GM19025 (cell line): ENCODE data around the gene PPP1R1B.

Experiments used
- ATAC-seq: cut with Tn5 transposase; IDR thresholded peaks from one replicate; pipeline ENCODE4 v1.9.1; 2021; ENCODE audit warnings: mild to moderate bottlenecking, low read depth, moderate library complexity; ENCODE audit not compliant: unreplicated experiment

The PPP1R1B gene

DNA sequence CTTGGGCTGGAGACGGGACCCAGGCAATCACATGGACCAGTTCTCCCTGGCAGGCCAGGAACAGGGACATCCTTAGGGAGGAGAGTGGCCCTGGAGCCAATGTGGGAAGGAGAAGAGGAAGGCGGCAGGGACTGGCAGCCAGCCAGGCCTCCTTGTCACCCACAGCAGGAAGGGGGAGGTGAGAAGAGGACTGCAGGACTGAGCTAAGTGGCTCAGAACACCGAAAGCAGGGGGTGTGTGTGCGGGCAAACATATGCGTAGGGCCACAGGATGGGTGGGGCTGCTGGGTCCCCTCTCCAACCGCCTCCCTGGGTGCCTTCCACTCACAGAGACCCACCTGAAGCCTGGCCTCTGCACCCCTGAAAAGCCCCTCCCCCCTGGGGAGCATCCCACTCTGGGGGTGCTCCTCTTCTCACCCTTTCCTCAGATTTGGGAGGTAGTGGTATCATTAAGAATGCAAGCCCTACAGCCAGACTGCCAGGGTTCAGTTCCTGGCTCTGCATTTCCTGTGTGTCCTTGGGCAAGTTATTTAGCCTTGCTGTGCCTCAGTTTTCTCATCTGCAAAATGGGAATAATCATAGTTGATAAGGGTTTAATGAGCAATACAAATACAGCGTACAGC is 49.6 kb downstream of the PPP1R1B start:
- no peak for ATAC-seq

DNA sequence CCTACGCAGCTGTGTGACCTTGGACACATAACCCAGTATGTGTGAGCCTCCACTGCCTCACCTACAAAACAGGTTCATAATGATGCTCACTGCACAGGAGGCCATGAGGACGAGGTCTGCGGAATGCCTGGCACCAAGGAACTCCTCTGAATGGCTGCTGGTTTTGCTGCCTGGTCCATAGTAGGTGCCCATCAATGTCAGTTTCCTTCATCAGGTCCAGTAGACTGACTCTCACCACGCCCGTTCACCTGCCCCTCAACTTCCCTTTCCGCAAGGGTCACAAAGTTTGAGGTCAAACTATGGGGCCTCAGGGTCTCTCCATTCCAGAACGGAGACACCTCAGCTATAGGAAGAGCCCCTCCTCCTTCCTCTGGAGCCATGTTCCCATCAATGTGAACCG is 50.3 kb downstream of the PPP1R1B start:
- ATAC-seq: no peak

DNA sequence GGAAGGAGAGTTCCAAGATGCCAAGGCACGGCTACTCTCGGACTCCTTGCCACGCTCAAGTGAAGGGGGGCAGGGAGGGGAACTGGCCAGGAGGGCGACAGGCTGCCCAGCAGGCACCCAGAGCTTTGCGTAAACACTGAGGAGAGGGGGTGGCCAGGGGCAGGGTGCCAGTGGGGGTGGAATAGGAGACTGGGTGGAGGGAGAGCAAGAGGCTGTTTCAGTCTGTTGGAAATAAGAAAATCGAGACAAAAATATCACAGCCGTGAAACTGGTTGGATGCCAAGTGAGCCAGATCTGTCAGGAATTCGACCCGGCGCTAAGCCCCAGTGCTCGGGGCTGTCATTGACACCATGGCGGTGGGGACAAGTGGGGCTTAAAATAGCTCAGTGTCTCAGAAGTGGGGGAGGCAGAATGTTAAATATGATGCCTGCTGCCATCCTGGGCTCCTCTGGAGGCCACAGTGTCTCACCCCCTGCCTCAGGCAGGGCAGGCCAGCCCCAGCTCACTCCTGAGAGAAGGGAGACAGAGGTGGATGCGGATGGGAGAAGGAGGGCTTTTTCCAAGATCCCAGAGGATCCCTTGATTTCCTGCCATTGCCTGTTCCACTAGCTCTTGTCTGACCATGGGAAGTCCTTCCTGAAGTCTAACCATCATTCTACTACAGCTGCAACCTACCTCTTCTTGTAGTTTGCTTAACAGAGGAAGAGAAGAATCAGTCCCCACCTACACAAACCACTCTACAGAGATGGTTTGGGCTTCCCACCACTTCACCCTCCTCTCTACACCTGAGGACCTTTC is 51.0 kb downstream of the PPP1R1B start:
- no peak for ATAC-seq

DNA sequence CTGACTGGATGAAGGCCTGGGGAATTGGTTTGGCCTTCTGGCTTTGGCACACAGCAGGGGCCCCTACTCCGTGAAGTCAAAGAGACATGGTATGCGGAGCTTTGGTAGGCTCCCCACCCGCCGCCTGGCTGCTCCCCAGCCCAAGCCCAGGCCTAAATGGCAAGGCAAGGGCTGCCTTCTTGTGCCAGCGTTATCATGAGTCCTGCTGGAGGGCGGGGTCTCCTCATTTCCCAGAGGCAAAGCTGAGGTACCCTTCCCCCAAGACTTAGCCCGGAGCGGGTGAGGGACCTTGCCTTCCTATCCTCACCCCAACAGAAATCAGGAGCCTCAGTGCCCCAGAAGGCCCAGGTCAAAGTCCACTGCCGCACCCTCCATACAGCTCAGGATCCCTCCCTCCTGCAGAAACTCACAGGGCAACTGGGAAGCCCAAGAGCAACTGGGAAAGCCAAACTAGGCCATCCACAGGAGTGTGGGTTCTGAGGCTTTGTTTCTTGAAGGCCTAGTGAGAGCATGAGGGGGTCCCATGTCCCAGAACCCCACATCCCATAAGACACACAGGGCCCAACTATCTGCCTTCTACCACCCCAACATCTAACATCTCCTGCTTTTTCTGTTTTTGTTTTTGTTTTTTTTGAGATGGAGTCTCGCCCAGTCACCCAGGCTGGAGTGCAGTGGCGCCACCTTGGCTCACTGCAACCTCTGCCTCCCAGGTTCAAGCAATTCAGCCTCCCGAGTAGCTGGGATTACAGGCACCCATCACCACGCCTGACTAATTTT is 51.8 kb downstream of the PPP1R1B start:
- ATAC-seq: no peak

DNA sequence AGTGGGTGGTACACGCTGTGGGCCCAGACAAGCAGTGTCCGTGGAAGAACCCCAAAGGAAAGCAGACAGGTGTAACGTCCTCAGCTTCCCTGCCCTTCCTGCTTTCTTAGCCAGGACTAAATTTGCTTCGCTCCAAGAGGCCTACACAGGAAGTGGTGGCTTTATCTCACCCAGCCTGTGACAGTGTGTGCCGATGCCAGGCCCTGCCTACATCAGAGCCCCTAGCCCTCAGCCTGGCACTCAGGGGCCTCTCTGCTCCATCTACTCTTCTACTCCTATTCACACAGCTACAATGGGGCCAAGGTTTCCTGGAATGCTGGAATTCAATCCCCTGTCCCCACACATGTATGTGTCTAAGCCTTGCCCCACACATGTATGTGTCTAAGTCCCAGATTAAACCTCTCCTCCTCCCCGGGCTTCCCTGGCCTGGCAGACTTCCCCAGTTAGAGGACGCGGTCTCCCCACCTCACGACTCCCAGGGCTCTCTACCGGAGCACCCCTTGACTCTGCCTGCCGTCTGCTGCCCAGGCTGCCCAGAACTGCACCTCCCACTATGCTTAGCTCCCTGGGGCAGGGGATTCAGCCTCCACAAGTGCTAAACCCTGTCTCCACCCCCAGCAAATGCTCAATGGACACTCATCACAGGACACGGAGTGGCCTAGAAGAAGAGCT is 52.9 kb downstream of the PPP1R1B start:
- ATAC-seq: no peak

DNA sequence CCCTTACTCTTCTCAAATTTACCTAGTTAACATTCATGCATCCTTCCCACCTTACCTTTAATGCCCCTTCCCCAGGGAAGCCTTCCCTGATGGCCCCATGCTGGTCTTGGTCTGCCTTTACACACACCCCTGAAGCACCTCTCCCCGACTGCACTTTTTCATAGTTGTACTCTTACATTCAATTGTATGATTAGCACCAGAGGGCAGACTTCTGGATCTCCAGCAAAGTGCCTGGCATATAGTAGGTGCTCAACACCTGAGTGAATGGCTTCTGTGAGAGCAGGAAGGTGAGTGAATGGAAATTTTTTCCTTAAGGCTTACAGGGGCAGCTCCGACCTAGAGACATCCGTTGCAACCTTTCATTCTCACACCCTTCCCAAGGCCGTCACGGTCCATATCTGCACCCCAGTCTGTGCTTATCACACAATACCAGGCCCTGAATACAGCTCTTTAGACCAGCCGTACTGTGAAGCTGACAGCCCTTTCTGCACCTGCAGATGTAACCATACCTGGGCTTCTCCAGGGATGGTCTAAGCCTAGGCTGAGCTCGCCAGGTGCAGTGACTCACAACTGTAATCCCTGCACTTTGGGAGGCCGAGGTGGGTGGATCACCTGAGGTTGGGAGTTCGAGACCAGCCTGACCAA is 56.7 kb downstream of the PPP1R1B start:
- no peak for ATAC-seq

DNA sequence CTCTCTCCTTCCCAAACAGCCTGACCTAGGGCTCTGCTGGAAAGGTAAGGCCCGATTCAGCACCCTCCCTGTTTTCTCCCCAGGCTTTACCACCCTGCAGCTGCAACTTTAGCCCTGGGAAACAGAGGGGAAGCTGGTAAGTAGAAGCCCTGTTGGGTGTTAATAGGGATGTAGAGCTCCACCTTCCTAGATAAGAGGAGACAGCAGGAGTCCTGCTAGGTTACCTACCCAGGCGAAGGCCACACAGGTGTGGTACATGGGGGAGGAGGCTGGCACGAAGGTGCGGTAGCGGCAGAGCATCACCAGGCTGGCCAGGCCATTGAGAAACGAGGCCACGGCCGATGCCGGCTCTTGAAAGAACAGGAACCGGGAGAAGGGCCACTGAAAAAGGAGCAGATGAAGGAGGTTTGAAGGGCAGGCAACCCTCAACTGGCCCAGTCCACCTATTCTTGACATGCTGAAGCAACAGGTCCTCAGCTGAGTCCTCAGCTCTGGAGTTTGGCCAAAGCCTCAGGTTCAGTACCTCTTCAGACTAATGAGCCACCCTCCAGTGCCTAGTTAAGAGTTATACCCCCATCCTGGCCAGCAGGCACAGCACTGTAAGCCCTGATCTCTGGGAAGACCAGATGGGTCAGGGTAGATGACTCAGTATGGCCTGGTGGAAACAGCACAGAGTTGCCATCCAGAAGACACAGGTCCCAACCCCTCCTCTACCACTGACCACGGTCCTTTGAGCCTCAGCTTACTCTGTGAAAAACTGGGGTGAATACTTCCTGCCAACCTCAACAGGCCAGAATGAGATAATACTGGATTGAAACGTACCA is 57.8 kb downstream of the PPP1R1B start:
- no peak for ATAC-seq
